ENCODE data around the gene RETREG2.
"Not testable (repeated sequence)": the region's sequence is repeated elsewhere in the genome, so short reads cannot be mapped to it uniquely, and the experiment has no call there.

The RETREG2 gene

DNA sequence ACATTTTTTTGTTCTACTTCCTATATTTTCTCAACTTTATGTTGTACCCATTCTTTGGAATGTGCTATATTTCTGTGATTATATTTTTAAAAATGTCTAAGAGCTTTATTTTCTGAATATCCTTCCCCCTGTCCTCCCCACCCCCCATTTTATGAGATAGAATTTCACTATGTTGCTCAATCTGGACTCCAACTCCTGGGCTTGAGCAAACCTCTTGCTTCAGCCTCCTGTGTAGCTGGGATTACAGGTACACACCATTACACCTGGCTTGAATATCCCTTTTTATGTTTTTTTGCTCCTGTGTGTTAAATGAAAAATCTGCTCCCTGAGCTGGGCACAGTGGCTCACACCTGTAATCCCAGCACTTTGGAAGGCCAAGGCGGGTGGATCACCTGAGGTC lies 19.3 kb downstream of the RETREG2 start:
- no peak for DNase-seq (ENCODE audit: low read depth)
- H3K4me3 ChIP-seq (ENCODE audit: low read length) = no peak overlapping the region
- TF ChIP-seq, protein P1, sequence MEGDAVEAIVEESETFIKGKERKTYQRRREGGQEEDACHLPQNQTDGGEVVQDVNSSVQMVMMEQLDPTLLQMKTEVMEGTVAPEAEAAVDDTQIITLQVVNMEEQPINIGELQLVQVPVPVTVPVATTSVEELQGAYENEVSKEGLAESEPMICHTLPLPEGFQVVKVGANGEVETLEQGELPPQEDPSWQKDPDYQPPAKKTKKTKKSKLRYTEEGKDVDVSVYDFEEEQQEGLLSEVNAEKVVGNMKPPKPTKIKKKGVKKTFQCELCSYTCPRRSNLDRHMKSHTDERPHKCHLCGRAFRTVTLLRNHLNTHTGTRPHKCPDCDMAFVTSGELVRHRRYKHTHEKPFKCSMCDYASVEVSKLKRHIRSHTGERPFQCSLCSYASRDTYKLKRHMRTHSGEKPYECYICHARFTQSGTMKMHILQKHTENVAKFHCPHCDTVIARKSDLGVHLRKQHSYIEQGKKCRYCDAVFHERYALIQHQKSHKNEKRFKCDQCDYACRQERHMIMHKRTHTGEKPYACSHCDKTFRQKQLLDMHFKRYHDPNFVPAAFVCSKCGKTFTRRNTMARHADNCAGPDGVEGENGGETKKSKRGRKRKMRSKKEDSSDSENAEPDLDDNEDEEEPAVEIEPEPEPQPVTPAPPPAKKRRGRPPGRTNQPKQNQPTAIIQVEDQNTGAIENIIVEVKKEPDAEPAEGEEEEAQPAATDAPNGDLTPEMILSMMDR (conservative IDR thresholded peaks at IDR 0.05; ENCODE audit: low read length) = no peak

DNA sequence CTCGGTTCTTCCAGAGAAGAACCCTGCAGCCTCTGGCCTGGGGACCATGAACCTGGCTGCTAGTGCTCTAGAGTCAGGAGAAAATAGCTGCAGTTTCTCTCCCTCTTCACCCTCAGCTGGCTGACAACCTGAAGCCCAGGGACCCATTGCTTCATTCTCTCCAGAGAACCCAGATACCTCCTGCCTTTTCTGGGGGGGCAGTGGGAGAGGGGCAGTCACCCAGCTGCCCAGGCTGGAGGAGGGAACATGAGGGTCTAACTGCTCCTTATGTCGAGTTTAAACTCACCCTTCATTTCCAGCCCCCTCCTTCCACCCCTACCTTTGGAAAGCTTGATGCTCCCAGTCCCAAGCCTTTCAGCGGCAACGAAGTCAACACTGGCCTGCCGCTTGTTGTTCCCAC lies 20.9 kb downstream of the RETREG2 start:
- TF ChIP-seq, protein P1 (conservative IDR thresholded peaks at IDR 0.05; ENCODE audit: low read length) = no peak
- no peak for DNase-seq (ENCODE audit: low read depth)

DNA sequence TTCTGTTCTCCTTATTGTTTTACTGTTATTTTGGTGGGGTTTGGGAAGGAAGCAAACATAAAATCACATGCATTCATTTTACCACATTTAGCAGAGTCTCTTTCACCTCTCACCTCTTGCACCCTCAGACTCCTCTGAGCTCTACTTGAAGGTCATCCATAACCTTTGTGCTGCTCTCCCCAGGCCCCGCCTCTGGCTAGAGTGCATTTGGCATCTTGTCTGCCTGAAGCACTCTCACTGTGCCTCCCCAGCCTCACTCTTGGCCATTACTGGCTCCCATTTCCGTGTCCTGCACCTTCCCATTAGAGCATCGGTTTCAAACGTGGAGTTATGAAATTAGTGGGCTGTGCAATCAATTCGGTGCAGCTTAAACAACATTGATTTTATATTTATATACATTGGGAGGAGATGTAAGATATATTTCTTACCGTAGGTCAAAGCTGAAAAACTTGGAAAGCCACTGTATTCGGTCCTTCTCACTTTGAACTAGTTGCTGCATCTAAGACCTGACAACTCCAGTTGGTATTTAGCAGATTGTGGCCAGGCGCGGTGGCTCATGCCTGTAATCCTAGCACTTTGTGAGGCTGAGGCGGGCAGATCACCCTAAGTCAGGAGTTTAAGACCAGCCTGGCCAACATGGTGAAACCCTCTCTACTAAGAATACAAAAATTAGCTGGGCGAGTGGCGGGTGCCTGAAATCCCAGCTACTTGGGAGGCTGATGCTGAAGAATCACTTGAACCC lies 21.6 kb downstream of the RETREG2 start:
- DNase-seq (ENCODE audit: low read depth) = no peak
- H3K4me3 ChIP-seq (ENCODE audit: low read length) = no peak overlapping the region
- TF ChIP-seq, protein P1 (conservative IDR thresholded peaks at IDR 0.05; ENCODE audit: low read length) = no peak

More for the DNA sequence above, 20.9 kb downstream of the RETREG2 start:
- H3K4me3 ChIP-seq (ENCODE audit: low read length) = no peak overlapping the region

DNA sequence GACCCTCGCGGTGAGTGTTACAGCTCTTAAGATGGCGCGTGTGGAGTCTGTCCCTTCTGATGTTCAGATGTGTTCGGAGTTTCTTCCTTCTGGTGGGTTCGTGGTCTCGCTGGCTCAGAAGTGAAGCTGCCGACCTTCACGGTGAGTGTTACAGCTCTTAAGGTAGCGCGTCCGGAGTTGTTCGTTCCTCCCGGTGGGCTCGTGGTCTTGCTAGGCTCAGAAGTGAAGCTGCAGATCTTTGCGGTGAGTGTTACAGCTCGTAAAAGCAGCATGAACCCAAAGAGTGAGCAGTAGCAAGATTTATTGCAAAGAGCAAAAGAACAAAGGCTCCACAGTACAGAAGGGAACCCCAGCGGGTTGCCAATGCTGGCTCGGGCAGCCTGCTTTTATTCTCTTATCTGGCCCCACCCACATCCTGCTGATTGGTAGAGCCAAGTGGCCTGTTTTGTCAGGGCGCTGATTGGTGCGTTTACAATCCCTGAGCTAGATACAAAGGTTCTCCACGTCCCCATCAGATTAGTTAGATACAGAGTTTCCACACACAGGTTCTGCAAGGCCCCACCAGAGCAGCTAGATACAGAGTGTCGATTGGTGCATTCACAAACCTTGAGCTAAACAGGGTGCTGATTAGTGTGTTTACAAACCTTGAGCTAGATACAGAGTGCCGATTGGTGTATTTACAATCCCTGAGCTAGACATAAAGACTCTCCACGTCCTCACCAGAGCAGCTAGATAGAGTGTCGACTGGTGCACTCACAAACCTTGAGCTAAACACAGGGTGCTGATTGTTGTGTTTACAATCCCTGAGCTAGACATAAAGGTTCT lies 22.6 kb downstream of the RETREG2 start:
- not testable (repeated sequence) for H3K4me3 ChIP-seq (ENCODE audit: low read length); DNase-seq (ENCODE audit: low read depth)

DNA sequence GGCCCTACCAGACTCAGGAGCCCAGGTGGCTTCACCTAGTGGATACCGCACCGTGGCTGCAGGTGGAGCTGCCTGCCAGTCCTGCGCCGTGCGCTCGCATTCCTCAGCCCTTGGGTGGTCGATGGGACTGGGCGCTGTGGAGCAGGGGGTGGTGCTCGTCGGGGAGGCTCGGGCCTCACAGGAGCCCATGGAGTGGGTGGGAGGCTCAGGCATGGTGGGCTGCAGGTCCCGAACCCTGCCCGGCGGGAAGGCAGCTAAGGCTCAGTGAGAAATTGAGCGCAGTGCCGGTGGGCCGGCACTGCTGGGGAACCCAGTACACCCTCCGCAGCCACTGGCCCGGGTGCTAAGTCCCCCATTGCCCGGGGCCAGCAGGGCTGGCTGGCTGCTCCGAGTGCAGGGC lies 23.3 kb downstream of the RETREG2 start:
- DNase-seq (ENCODE audit: low read depth) = not testable (repeated sequence)

DNA sequence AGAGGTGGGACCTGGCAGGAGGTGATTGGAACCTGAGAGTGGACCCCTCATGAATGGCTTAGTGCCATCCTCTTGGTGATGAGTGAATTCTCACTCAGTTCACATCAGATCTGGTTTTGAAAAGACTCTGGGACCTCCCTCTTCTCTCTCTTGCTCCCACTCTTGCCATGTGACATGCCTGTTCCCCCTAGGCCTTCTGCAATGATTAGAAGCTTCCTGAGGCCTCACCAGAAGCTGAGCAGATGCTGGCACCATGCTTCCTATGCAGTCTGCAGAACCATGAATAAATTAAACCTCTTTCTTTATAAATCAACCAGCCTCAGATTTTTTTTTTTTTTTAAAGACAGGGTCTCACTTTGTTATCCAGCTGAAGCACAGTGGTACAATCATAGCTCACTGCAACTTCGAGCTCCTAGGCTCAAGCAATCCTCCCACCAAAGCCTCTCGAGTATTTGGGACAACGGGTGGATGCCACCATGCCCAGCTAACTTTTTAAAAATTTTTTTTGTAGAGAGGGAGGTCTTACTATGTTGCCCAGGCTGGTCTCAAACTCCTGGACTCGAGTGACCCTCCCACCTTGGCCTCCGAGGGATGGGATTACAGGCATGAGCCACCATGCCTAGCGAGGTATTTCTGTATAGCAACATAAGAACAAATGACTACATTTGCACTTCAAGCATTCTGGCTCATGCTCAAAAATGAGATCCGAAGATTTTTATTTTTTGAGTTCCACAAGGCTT lies 26.5 kb downstream of the RETREG2 start:
- TF ChIP-seq, protein P1 (conservative IDR thresholded peaks at IDR 0.05; ENCODE audit: low read length) = no peak
- DNase-seq (ENCODE audit: low read depth) = no peak
- H3K4me3 ChIP-seq (ENCODE audit: low read length) = no peak overlapping the region

More for the DNA sequence above, 23.3 kb downstream of the RETREG2 start:
- not testable (repeated sequence) for H3K4me3 ChIP-seq (ENCODE audit: low read length)

DNA sequence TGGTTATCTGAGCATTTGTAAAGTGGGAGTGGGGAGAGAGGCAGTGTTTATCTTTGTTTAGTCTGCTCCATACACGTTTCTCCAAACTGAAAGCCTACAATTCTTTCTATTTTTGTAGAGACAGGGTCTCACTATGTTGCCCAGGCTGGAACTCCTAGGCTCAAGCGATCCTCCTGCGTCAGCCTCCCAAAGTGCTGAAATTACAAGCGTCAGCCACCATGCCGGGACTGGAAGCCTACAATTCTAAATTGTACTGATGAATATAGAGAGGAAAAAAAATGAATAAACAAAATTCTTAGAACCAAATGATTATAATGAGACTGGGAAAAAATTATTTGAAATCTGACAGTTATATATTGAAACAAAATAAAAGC lies 27.1 kb downstream of the RETREG2 start:
- H3K4me3 ChIP-seq (ENCODE audit: low read length) = no peak overlapping the region
- TF ChIP-seq, protein P1 (conservative IDR thresholded peaks at IDR 0.05; ENCODE audit: low read length) = no peak
- DNase-seq (ENCODE audit: low read depth) = no peak

All from AG10803 (cell line).